Upper lobe of left lung (tissue), 4 donors: ENCODE measurements around the gene CD80.

Experiments
- EP300 ChIP-seq, 4 donors: sonication (generic); formaldehyde crosslinking; IDR thresholded peaks; one replicate each; pipeline ENCODE4 v1.5.1; 2017; ENCODE audit warnings: antibody characterized with exemption in 4 of 4, control low read depth in 2 of 4
- POLR2A ChIP-seq, 4 donors: fragments of 450-650 bp; IDR thresholded peaks; one replicate each; pipeline ENCODE4 v1.5.1; 2016 to 2017; ENCODE audit warnings: antibody characterized with exemption in 4 of 4, mild to moderate bottlenecking in 2 of 4
- POLR2AphosphoS5 ChIP-seq, 2 donors: sonication (generic); formaldehyde crosslinking; IDR thresholded peaks; one replicate each; pipeline ENCODE4 v1.5.1; 2017; ENCODE audit warnings: antibody characterized with exemption in 2 of 2
- TF ChIP-seq, protein P1 (sequence below), 6 experiments: fragments of 450-650 bp in 4 of 6; fragments of 200-600 bp in 2 of 6; sonication (generic) in 2 of 6; IDR thresholded peaks; one replicate each; pipeline ENCODE4 v1.5.1; 2016 to 2019; ENCODE audit warnings: antibody characterized with exemption in 6 of 6

DNA sequence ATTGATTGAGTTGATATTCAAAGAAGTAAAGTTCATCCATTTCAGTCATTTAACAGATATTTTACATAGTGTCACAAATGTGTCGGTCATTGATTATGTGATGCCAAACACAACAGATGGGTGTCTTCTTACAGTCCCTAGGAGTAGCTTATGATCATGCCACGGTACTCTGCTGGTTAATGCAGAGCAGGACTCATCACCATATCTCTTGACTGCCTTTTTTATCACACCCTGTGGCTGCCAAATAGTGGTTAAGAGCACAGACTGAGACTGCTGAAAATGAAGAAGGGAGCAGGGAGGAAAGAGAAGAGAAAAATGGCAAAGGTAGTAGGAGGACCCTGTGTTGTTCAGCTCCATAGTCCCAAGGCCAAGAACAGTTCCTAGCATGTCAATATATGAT is 73.9 kb downstream of the CD80 start:
- TF ChIP-seq POLR2A (IDR thresholded peaks at IDR 0.05) (no peak), POLR2AphosphoS5 (IDR thresholded peaks at IDR 0.05) (no peak), EP300 (IDR thresholded peaks at IDR 0.05) (no peak)
- TF ChIP-seq, protein P1, sequence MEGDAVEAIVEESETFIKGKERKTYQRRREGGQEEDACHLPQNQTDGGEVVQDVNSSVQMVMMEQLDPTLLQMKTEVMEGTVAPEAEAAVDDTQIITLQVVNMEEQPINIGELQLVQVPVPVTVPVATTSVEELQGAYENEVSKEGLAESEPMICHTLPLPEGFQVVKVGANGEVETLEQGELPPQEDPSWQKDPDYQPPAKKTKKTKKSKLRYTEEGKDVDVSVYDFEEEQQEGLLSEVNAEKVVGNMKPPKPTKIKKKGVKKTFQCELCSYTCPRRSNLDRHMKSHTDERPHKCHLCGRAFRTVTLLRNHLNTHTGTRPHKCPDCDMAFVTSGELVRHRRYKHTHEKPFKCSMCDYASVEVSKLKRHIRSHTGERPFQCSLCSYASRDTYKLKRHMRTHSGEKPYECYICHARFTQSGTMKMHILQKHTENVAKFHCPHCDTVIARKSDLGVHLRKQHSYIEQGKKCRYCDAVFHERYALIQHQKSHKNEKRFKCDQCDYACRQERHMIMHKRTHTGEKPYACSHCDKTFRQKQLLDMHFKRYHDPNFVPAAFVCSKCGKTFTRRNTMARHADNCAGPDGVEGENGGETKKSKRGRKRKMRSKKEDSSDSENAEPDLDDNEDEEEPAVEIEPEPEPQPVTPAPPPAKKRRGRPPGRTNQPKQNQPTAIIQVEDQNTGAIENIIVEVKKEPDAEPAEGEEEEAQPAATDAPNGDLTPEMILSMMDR (IDR thresholded peaks at IDR 0.05) = no peak
